Breast epithelium (tissue), 4 donors: ENCODE data around the gene TNRC18. TPM values are rescaled to one million over a fixed set of nuclear protein-coding genes. Genes with fewer than 3 reads are reported as not detected.
"Not testable (repeated sequence)": the region's sequence is repeated elsewhere in the genome, so short reads cannot be mapped to it uniquely, and the experiment has no call there.

Source experiments
- DNase-seq, 2 donors: peaks; one replicate each; pipeline ENCODE4 v3.0.0-alpha.2; 2019; ENCODE audit warnings: low spot score in 2 of 2
- H3K27ac ChIP-seq, 2 donors: fragments of 200-600 bp; sonication (generic) in 1 of 2; one replicate each; pipeline ENCODE4 v1.5.1; 2016 to 2019; ENCODE audit warnings: mild to moderate bottlenecking in 1 of 2
- H3K27me3 ChIP-seq, 2 donors: fragments of 200-600 bp; sonication (generic) in 1 of 2; one replicate each; pipeline versions ENCODE4 v1.5.1 to v1.6.0; 2017 to 2019; ENCODE audit warnings: control low read depth in 1 of 2, mild to moderate bottlenecking in 1 of 2
- H3K36me3 ChIP-seq: fragments of 200-600 bp; one replicate; pipeline ENCODE4 v1.5.1; 2019
- H3K4me1 ChIP-seq, 2 donors: fragments of 200-600 bp; sonication (generic); one replicate each; pipeline ENCODE4 v1.5.1; 2016 to 2019; ENCODE audit warnings: control low read depth in 1 of 2
- H3K4me3 ChIP-seq, 3 donors: fragments of 200-600 bp; sonication (generic); 1 replicate in 2 of 3; 2 replicates in 1 of 3; pipeline ENCODE4 v1.5.1; 2016 to 2019; ENCODE audit warnings: mild to moderate bottlenecking in 3 of 3, moderate library complexity in 2 of 3
- H3K9me3 ChIP-seq, 2 donors: fragments of 200-600 bp; sonication (generic) in 1 of 2; one replicate each; pipeline ENCODE4 v1.5.1; 2016 to 2019; ENCODE audit warnings: control low read depth in 1 of 2
- POLR2A ChIP-seq: fragments of 450-650 bp; IDR thresholded peaks from one replicate; pipeline ENCODE4 v1.6.1; 2016; ENCODE audit warnings: antibody characterized with exemption, mild to moderate bottlenecking, moderate library complexity
- POLR2AphosphoS5 ChIP-seq, 3 donors: sonication (generic); formaldehyde crosslinking; IDR thresholded peaks; one replicate each; pipeline ENCODE4 v1.6.1; 2017; ENCODE audit warnings: antibody characterized with exemption in 3 of 3
- intact Hi-C: fragments of 100-400 bp; cut with DNase I; formaldehyde crosslinking; loops from one replicate; pipeline ENCODE4 v1.15.1; 2023; ENCODE audit warnings: low total_unique reads
- total RNA-seq, 3 donors: library from RNA; depleted of rRNA; stranded (reverse); fragments of >200 nt; gene quantifications; one replicate each; pipeline ENCODE4 v1.1.0, GENCODE V29; 2016
- TF ChIP-seq, protein P1 (sequence below), 3 donors: fragments of 450-650 bp; IDR thresholded peaks; one replicate each; pipeline ENCODE4 v1.5.1; 2016 to 2017; ENCODE audit warnings: antibody characterized with exemption in 3 of 3, mild to moderate bottlenecking in 3 of 3, moderate library complexity in 3 of 3

Gene TNRC18
- total RNA-seq, 3 donors from 2014 or later = 32.2 to 72.4 (median 36.9) TPM

DNA sequence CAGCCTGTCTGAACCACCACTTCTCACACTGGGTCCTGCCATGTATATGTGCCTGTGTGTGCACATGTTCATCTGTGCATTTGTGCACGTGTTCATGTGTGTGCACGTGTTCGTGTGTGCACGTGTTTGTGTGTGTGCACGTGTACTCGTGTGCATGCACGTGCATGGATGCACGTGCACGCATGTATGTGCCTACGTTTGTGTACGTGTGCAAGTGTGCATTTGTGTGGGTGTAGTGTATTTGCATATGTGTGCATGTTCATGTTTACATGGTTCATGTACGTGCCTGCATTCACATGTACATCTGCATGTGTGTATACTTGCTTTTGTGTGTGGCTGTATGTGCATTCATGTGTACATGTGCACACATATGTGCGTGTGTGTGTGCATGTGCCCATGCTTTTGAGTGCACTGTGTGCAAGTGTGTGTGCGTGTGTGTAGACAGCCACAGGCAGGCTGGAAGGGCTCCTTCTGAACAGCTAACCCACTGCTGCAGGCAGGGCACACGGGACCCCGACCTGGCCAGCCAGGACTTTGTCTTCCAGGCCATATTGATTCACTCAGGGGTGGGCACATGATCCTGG lies 112.7 kb downstream of the TNRC18 start:
- DNase-seq = no peak
- Histone ChIP-seq H3K36me3 (no peaks in the 10 kb centered on the region), H3K9me3 (no peaks in the 10 kb centered on the region), H3K27me3 (no peaks in the 10 kb centered on the region), H3K4me3 (no peak overlapping the region), H3K27ac (no peak overlapping the region), H3K4me1 (no peaks in the 10 kb centered on the region)
- intact Hi-C loops = no loop called here
- TF ChIP-seq POLR2AphosphoS5 (IDR thresholded peaks at IDR 0.05) (no peak), POLR2A (no peak)
- TF ChIP-seq, protein P1, sequence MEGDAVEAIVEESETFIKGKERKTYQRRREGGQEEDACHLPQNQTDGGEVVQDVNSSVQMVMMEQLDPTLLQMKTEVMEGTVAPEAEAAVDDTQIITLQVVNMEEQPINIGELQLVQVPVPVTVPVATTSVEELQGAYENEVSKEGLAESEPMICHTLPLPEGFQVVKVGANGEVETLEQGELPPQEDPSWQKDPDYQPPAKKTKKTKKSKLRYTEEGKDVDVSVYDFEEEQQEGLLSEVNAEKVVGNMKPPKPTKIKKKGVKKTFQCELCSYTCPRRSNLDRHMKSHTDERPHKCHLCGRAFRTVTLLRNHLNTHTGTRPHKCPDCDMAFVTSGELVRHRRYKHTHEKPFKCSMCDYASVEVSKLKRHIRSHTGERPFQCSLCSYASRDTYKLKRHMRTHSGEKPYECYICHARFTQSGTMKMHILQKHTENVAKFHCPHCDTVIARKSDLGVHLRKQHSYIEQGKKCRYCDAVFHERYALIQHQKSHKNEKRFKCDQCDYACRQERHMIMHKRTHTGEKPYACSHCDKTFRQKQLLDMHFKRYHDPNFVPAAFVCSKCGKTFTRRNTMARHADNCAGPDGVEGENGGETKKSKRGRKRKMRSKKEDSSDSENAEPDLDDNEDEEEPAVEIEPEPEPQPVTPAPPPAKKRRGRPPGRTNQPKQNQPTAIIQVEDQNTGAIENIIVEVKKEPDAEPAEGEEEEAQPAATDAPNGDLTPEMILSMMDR (IDR thresholded peaks at IDR 0.05) = no peak

DNA sequence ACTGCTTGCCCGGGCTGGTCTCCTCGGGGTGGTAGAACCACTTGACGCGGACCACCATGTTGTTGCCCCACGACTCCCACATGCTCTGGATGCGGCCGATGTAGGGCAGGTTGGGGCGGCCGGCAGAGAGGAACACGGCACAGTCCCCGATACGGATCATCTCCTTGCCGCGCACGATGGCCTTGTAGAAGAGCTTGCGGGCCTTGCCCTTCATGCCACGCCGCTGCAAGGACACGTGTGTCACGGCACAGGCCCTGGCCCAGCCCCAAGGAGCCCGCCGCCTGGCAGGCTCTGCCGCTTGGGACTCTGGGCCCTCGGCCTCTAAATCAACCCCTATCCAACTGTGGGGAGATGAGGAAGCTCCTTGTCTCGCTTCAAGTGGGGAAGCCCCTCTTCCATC lies 114.5 kb downstream of the TNRC18 start:
- no peak overlapping the region for H3K27ac ChIP-seq
- no peak overlapping the region for H3K4me3 ChIP-seq

DNA sequence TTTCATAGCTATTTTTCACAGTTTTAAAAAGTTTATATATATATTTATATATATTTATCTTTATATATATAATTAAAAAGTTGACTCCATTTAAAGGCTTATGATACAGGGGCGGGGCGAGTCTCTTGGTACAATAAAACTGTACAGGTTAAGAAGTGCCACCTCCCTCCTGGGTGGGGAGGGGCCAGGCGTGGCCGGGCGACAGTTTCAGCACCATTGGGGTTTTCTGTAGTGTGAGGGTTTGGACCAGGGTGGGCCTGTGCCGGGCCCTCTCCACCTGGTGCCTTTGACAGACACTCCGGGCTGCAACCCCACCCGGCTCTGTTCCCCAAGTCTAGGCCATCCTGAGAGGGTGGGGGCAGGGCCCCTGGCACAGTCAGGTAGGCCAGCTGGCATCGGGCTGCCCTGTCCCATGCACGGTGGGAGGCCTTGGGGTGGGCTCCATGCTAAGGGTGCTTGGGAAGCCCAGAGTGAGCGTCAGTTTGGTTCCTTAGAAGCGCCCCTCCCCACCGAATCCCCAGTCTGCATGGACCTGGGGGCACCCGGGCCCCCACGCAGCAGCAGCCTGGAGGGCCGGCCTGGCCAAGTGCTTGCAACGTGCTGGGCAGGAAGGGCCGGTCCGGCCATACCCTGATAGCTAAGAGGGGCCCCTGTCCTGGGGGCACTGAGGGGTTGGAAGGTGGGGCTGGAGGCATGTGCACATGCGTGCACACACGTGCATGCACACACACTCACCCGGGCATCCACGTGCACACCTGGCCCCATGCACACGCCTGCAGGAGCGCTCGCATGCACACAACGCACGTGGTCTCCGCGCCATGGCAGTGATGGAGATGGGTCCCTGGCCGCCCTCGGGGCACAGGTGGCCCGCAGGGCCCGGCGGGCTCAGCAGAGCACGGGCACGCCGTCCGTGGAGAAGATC lies 116.2 kb downstream of the TNRC18 start:
- H3K9me3 ChIP-seq, H3K27ac ChIP-seq, DNase-seq, H3K4me3 ChIP-seq, H3K27me3 ChIP-seq, H3K4me1 ChIP-seq, H3K36me3 ChIP-seq, intact Hi-C loops: not testable (repeated sequence)

More for the DNA sequence above, 114.5 kb downstream of the TNRC18 start:
- Histone ChIP-seq H3K4me1 (no peaks in the 10 kb centered on the region), H3K9me3 (no peaks in the 10 kb centered on the region), H3K27me3 (no peaks in the 10 kb centered on the region), H3K36me3 (no peaks in the 10 kb centered on the region)
- intact Hi-C loops = no loop called here
- TF ChIP-seq POLR2A (no peak), POLR2AphosphoS5 (IDR thresholded peaks at IDR 0.05) (no peak)
- TF ChIP-seq, protein P1 (IDR thresholded peaks at IDR 0.05) = no peak
- DNase-seq = no peak

DNA sequence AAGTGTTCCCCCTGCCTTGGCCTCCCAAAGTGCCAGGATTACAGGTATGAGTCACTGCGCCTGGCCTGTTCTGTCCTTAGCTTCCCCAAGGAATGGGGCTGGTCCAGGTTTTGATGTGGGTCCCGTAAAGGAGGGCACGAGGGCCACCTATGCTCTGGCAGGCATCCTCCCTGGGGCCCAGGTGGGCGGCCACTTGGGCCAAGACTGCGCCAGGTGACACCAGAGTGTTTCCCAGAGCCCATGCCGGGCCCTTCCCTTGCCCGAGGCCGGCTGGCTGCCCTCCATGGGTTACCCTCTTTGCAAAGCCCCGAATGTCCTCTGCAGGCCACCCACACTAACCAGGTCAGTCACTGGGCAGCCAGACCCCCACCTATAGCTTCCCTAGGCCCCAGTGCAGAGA lies 118.6 kb downstream of the TNRC18 start:
- H3K4me1 ChIP-seq, DNase-seq, H3K36me3 ChIP-seq, H3K9me3 ChIP-seq, H3K27me3 ChIP-seq, H3K27ac ChIP-seq, intact Hi-C loops, H3K4me3 ChIP-seq: not testable (repeated sequence)

DNA sequence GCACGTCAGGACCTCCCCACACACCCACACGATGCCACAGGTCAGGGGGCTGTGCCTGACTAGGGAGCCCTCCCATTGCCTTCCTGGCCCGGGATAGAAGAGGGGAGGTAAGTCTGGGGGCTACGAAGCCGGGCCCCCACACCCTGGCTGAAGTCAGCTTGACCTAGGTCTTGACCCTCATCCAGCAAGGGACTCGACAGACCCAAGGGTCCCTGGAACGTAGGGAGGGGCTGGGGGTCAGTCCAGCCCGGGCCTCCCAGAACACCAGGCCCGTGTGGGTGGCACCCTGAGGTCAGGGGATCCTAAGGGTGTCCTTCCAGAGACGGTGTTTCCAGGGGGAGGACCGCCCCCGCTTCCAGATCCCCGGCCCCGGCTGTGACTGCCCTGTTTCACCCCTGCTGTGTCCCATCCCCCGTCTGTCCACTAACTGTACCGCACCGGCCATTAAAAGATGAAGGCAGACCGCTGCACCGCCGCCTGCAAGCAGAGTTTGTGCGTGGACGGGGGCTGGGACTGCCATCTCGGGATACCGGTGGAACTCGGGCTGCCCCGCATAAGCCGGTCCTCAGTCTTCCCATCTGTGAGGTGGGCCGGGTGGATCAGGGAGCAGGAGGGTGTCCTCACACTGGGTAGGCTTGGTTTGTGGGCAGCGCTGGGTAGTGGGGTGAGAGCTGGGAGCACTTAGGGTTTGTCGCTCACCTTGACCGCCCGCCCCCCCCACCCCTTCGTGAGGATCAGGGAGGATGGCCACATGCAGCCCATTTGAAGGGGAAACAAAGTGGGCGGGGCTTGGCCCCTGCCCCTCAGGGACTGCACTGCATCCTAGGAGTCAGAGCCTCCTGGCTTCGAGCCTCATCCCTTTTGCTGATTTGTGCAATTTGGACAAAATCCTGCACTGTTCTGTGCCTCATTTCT lies 119.8 kb downstream of the TNRC18 start:
- intact Hi-C loops = no loop called here
- H3K27ac ChIP-seq = no peak overlapping the region
- TF ChIP-seq, protein P1 (IDR thresholded peaks at IDR 0.05) = no peak
- no peak for TF ChIP-seq POLR2A
- TF ChIP-seq POLR2AphosphoS5 (IDR thresholded peaks at IDR 0.05) = no peak

More for the DNA sequence above, 119.8 kb downstream of the TNRC18 start:
- Histone ChIP-seq H3K4me3 (no peak overlapping the region), H3K9me3 (no peaks in the 10 kb centered on the region), H3K4me1 (no peaks in the 10 kb centered on the region), H3K27me3 (no peaks in the 10 kb centered on the region), H3K36me3 (no peaks in the 10 kb centered on the region)
- no peak for DNase-seq
